ENCODE data around the gene IL11.

Gene IL11

GRCh38 chr19:55362990-55363716 is 7.1 kb downstream of the IL11 start, which contains the start of gene GARIN5B:
Gene GARIN5B, minus strand, starts transcription at chr19:55363260. Its CDS starts 194 bp downstream, at chr19:55363066.
- H3K79me2 ChIP-seq (ENCODE audit: insufficient read depth, low read length): no peaks in the 10 kb centered on the region
- no peaks in the 10 kb centered on the region for H3K36me3 ChIP-seq (ENCODE audit: insufficient read depth, low read length)
- TF ChIP-seq CTCF (IDR thresholded peaks at IDR 0.05; ENCODE audit: borderline replicate concordance, extremely low read depth, low read length, poor library complexity, severe bottlenecking) (no peak), EZH2 (IDR thresholded peaks at IDR 0.05; ENCODE audit: borderline replicate concordance, low read depth, low read length, severe bottlenecking) (no peak)
- no peaks in the 10 kb centered on the region for H4K20me1 ChIP-seq (ENCODE audit: insufficient read depth, low read length)
- no peak for ATAC-seq (ENCODE audit: insufficient read depth, low read depth)
- no peak within 1 kb of the TSS for H3K4me3 ChIP-seq (ENCODE audit: low read depth in 1 of 2, low read length in 2 of 2)
- H3K27ac ChIP-seq (ENCODE audit: low read length): no peak within 1 kb of the TSS
- no peaks in the 10 kb centered on the region for H3K4me1 ChIP-seq (ENCODE audit: insufficient read depth, low read length)
- no peak within 1 kb of the TSS for H2AFZ ChIP-seq (ENCODE audit: low read depth, low read length)
- DNase-seq: no peak
- no peak within 1 kb of the TSS for H3K9ac ChIP-seq (ENCODE audit: low read depth, low read length)
- no peaks in the 10 kb centered on the region for H3K27me3 ChIP-seq (ENCODE audit: insufficient read depth, low read length, poor library complexity)
- no peak within 1 kb of the TSS for H3K4me2 ChIP-seq (ENCODE audit: insufficient read depth, low read length)
- H3K9me3 ChIP-seq (ENCODE audit: insufficient read depth, low read length, severe bottlenecking): no peaks in the 10 kb centered on the region

- Histone ChIP-seq H3K4me2 (ENCODE audit: insufficient read depth, low read length) (no peak overlapping the region), H3K36me3 (ENCODE audit: insufficient read depth, low read length) (no peaks in the 10 kb centered on the region), H3K27ac (ENCODE audit: low read length) (no peak overlapping the region), H3K9me3 (ENCODE audit: insufficient read depth, low read length, severe bottlenecking) (no peaks in the 10 kb centered on the region), H2AFZ (ENCODE audit: low read depth, low read length) (no peak overlapping the region), H4K20me1 (ENCODE audit: insufficient read depth, low read length) (no peaks in the 10 kb centered on the region), H3K9ac (ENCODE audit: low read depth, low read length) (no peak overlapping the region), H3K4me1 (ENCODE audit: insufficient read depth, low read length) (no peaks in the 10 kb centered on the region), H3K27me3 (ENCODE audit: insufficient read depth, low read length, poor library complexity) (no peaks in the 10 kb centered on the region), H3K4me3 (ENCODE audit: low read depth in 1 of 2, low read length in 2 of 2) (no peak overlapping the region), H3K79me2 (ENCODE audit: insufficient read depth, low read length) (no peaks in the 10 kb centered on the region)
- TF ChIP-seq CTCF (IDR thresholded peaks at IDR 0.05; ENCODE audit: borderline replicate concordance, extremely low read depth, low read length, poor library complexity, severe bottlenecking) (no peak), EZH2 (IDR thresholded peaks at IDR 0.05; ENCODE audit: borderline replicate concordance, low read depth, low read length, severe bottlenecking) (no peak)
- ATAC-seq (ENCODE audit: insufficient read depth, low read depth) (no peak), DNase-seq (no peak)
Observed at GRCh38 chr19:55362174-55362989, 7.9 kb downstream of the IL11 start.

GRCh38 chr19:55360902-55361301 is 9.4 kb downstream of the IL11 start:
- H3K27me3 ChIP-seq (ENCODE audit: insufficient read depth, low read length, poor library complexity): no peaks in the 10 kb centered on the region
- no peak for DNase-seq
- no peaks in the 10 kb centered on the region for H3K79me2 ChIP-seq (ENCODE audit: insufficient read depth, low read length)
- no peak overlapping the region for H3K27ac ChIP-seq (ENCODE audit: low read length)
- no peak for ATAC-seq (ENCODE audit: insufficient read depth, low read depth)
- TF ChIP-seq EZH2 (IDR thresholded peaks at IDR 0.05; ENCODE audit: borderline replicate concordance, low read depth, low read length, severe bottlenecking): no peak
- TF ChIP-seq CTCF (IDR thresholded peaks at IDR 0.05; ENCODE audit: borderline replicate concordance, extremely low read depth, low read length, poor library complexity, severe bottlenecking): no peak
- H3K4me2 ChIP-seq (ENCODE audit: insufficient read depth, low read length): no peak overlapping the region
- H3K4me1 ChIP-seq (ENCODE audit: insufficient read depth, low read length): no peaks in the 10 kb centered on the region
- H3K36me3 ChIP-seq (ENCODE audit: insufficient read depth, low read length): no peaks in the 10 kb centered on the region
- H2AFZ ChIP-seq (ENCODE audit: low read depth, low read length): no peak overlapping the region
- H3K4me3 ChIP-seq (ENCODE audit: low read depth in 1 of 2, low read length in 2 of 2): no peak overlapping the region
- H3K9me3 ChIP-seq (ENCODE audit: insufficient read depth, low read length, severe bottlenecking): no peaks in the 10 kb centered on the region
- no peaks in the 10 kb centered on the region for H4K20me1 ChIP-seq (ENCODE audit: insufficient read depth, low read length)
- no peak overlapping the region for H3K9ac ChIP-seq (ENCODE audit: low read depth, low read length)
